Astrocyte of the cerebellum (primary cell): ENCODE measurements around the gene SHISAL2A.

Experiments
- DNase-seq: peaks from one replicate; pipeline ENCODE4 v3.0.0-alpha.2; 2011; ENCODE audit warnings: low read depth
- H3K4me3 ChIP-seq: 2 replicates; pipeline ENCODE4 v1.5.1; 2011; ENCODE audit warnings: mild to moderate bottlenecking, low read depth, low read length, moderate library complexity
- CTCF ChIP-seq: IDR thresholded peaks from 2 replicates; pipeline ENCODE4 v1.5.1; 2012; ENCODE audit warnings: low read length, low read depth, moderate library complexity, mild to moderate bottlenecking; ENCODE audit errors: missing control alignments
- in situ Hi-C: cut with HindIII; loops from 2 replicates; pipeline ENCODE4 v1.10.0; 2017; ENCODE audit warnings: low sequenced_read_pairs

Gene SHISAL2A

GRCh38 chr1:52593495-52593894, 39.5 kb upstream of the SHISAL2A start:
- TF ChIP-seq CTCF = no peak
- in situ Hi-C loops = no loop called here
- H3K4me3 ChIP-seq = no peak overlapping the region
- DNase-seq = no peak

GRCh38 chr1:52595061-52595460, 37.9 kb upstream of the SHISAL2A start:
- in situ Hi-C loops = no loop called here
- no peak for DNase-seq
- TF ChIP-seq CTCF = no peak
- H3K4me3 ChIP-seq = no peak overlapping the region

GRCh38 chr1:52597912-52598311, 35.1 kb upstream of the SHISAL2A start:
- DNase-seq = no peak
- in situ Hi-C loops = no loop called here

GRCh38 chr1:52598729-52599128, 34.2 kb upstream of the SHISAL2A start:
- H3K4me3 ChIP-seq = no peak overlapping the region
- in situ Hi-C loops = no loop called here
- DNase-seq = no peak
- no peak for TF ChIP-seq CTCF

More at GRCh38 chr1:52597912-52598311, 35.1 kb upstream of the SHISAL2A start:
- no peak for TF ChIP-seq CTCF
- no peak overlapping the region for H3K4me3 ChIP-seq

GRCh38 chr1:52599236-52599635, 33.7 kb upstream of the SHISAL2A start:
- no peak for TF ChIP-seq CTCF
- H3K4me3 ChIP-seq = no peak overlapping the region
- DNase-seq = no peak
- in situ Hi-C loops = no loop called here

- no peak for DNase-seq
- in situ Hi-C loops = no loop called here
- TF ChIP-seq CTCF = no peak
Observed at GRCh38 chr1:52600533-52601179, 32.3 kb upstream of the SHISAL2A start.

More at GRCh38 chr1:52600533-52601179, 32.3 kb upstream of the SHISAL2A start:
- no peak overlapping the region for H3K4me3 ChIP-seq
